ENCODE data around the gene SHISA9.

Gene SHISA9

GRCh38 chr16:13083681-13084080 lies 182.3 kb downstream of the SHISA9 start:
- no peak for DNase-seq

GRCh38 chr16:13084331-13084730 lies 182.9 kb downstream of the SHISA9 start:
- no peak for DNase-seq

GRCh38 chr16:13093661-13094060 lies 192.3 kb downstream of the SHISA9 start:
- DNase-seq = no peak

- DNase-seq = no peak
Observed at GRCh38 chr16:13095061-13095460, 193.7 kb downstream of the SHISA9 start.

GRCh38 chr16:13098536-13098935 lies 197.1 kb downstream of the SHISA9 start:
- DNase-seq = no peak

GRCh38 chr16:13099822-13100221 lies 198.4 kb downstream of the SHISA9 start:
- DNase-seq = no peak

- DNase-seq = no peak
Observed at GRCh38 chr16:13100970-13101369, 199.6 kb downstream of the SHISA9 start.

- DNase-seq = no peak
Observed at GRCh38 chr16:13101828-13102227, 200.4 kb downstream of the SHISA9 start.

- no peak for DNase-seq
Observed at GRCh38 chr16:13102401-13102800, 201.0 kb downstream of the SHISA9 start.

- DNase-seq = no peak
Observed at GRCh38 chr16:13103831-13104530, 202.6 kb downstream of the SHISA9 start.

GRCh38 chr16:13104772-13105171 lies 203.4 kb downstream of the SHISA9 start:
- no peak for DNase-seq

- DNase-seq = no peak
Observed at GRCh38 chr16:13105427-13105826, 204.0 kb downstream of the SHISA9 start.

GRCh38 chr16:13106464-13106863 lies 205.1 kb downstream of the SHISA9 start:
- DNase-seq = no peak

- DNase-seq = no peak
Observed at GRCh38 chr16:13108126-13108525, 206.7 kb downstream of the SHISA9 start.

- DNase-seq = no peak
Observed at GRCh38 chr16:13109171-13109570, 207.8 kb downstream of the SHISA9 start.

- DNase-seq = no peak
Observed at GRCh38 chr16:13110124-13110796, 208.9 kb downstream of the SHISA9 start.

GRCh38 chr16:13111747-13112146 lies 210.3 kb downstream of the SHISA9 start:
- DNase-seq = no peak

GRCh38 chr16:13113741-13114140 lies 212.3 kb downstream of the SHISA9 start:
- no peak for DNase-seq

- DNase-seq = no peak
Observed at GRCh38 chr16:13118091-13118490, 216.7 kb downstream of the SHISA9 start.

- no peak for DNase-seq
Observed at GRCh38 chr16:13120091-13120490, 218.7 kb downstream of the SHISA9 start.

GRCh38 chr16:13120557-13120956 lies 219.2 kb downstream of the SHISA9 start:
- DNase-seq = no peak

- no peak for DNase-seq
Observed at GRCh38 chr16:13123991-13124390, 222.6 kb downstream of the SHISA9 start.

- DNase-seq = no peak
Observed at GRCh38 chr16:13127144-13127543, 225.7 kb downstream of the SHISA9 start.

GRCh38 chr16:13130586-13130985 lies 229.2 kb downstream of the SHISA9 start:
- no peak for DNase-seq

GRCh38 chr16:13134836-13135235 lies 233.4 kb downstream of the SHISA9 start:
- no peak for DNase-seq

Data from AML-193 (cell line).